ENCODE data around the gene KATNA1.
A peak's percentile ranks its signal among the peaks of the same experiment; 100 is the strongest.

KATNA1 gene

DNA sequence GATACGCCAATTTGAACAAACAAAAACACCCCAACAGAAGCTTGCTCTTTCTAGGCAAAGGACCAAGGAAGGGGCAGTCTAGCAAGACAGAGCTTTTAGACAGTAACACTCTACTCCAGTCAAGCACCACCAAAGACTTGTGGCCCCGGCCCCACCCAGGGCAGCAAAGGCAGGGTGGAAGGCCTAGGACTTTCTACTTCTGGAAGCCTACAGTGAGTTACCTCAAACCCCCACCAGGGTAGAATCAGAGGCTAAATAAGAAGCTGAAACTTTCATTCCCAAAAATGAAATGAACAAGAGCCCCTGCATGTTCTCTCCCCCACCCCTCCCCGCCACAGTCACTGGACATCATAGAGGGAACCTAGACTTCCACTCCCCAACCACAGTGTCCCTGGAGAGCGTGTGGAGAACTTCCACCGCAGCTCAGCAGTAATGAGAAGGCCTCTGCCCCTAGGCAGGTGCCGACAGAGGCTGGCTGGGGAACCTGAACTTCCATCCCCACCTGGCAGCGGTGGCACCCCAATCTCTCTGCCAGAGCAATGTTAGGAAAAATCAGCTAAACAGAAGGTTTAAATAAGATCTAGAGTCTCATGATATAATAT, 40.0 kb downstream of the KATNA1 start:
- no peak for DNase-seq

- no peak for DNase-seq
Measured at GRCh38 chr6:149600508-149600907, 48.0 kb downstream of the KATNA1 start.

- DNase-seq, result no peak
Measured at GRCh38 chr6:149593408-149593807, 55.1 kb downstream of the KATNA1 start.

GRCh38 chr6:149592983-149593382, 55.5 kb downstream of the KATNA1 start:
- no peak for DNase-seq

DNA sequence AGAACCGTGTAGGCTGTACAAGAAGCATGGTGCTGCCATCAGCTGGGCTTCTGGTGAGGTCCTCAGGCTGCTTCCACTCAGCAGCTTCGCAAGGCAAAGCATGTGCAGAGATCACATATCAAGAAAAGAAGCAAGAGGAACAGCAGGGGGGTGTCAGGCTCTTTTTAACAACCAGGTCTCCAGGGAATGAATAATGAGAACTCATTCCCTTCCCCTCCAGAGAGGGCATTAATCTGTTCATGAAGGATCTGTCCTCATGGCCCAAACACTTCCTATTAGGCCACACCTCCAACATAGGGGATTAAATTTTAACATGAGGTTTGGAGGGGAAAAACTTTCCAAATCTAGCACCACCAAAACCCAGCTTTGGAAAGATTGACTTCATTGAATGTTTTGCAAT, 62.4 kb downstream of the KATNA1 start:
- DNase-seq, result no peak

GRCh38 chr6:149581349-149581748, 67.2 kb downstream of the KATNA1 start:
- DNase-seq, result no peak

DNA sequence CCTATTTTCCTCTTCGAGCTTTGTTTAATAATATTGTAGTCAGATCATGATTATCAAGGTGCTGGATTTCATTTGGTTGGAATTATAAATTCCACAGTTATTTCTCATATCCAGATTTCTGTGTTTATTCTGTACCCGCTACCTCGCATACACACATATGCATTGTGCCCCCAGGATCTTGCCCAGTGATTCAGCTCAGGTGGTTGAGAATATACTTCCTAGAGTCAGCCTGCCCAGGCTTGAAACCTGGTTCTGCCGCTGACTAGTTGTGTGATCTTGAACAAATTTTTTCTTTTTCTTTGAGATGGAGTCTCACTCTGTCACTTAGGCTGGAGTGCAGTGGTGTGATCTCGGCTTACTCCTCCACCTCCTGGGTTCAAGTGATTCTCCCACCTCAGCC, 67.6 kb downstream of the KATNA1 start:
- no peak for DNase-seq

DNA sequence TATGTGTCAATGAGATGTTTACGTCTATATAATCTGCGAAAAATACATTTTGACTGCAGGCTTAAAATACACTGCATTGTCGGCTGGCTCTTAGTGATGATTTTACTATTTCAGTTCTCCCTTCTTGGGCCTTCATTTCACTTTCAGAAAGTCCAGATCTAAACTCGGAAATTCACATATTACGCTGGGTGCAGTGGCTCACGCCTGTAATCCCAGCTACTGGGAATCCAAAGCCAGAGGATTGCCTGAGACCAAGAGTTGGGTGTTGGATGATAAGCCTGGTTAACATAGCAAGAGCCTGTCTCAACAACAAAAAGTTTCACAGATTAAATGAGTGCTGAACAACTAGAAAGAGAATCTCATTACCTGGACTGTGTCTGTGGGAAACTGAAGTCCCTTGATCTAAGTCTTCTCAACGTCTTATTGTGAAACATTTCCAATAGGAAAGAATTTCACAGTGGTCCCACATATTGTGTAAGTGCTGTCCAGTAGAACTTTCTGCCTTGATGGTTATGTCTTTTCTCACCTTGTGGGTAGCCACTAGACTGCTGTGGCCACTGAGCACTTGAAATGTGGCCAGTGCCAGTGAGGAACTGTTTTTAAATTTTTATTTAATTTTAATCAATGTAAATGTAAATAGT, 80.4 kb downstream of the KATNA1 start:
- no peak for DNase-seq

GRCh38 chr6:149567194-149567586, 81.3 kb downstream of the KATNA1 start:
- DNase-seq, result no peak

- peak; percentile 36 for DNase-seq
Measured at GRCh38 chr6:149566410-149567193, 81.9 kb downstream of the KATNA1 start.

GRCh38 chr6:149565527-149566409, 82.7 kb downstream of the KATNA1 start, which contains the start of gene GINM1:
Gene GINM1, plus strand, starts transcription at chr6:149566375. Its CDS starts 40 bp downstream, at chr6:149566415.
- DNase-seq, result peak; percentile 94

DNA sequence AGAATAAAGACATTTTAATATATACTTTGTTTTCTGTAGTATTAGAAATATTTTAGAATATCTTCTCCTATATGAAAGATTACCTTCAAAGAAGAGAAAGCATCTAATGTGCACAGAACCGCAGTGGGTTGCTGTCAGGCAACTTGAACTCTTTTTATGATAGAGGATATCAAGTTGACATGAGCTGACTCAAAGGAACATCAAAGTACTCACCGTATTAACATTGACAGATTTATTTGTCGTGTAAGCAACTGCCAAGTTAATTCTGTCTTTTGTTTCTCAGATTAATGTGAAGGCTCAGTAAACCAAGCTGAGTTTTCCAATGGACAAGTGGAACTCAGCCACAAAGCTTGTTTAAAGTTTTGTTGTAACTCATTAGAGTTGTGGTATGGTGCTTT, 84.6 kb downstream of the KATNA1 start:
- no peak for DNase-seq

DNA sequence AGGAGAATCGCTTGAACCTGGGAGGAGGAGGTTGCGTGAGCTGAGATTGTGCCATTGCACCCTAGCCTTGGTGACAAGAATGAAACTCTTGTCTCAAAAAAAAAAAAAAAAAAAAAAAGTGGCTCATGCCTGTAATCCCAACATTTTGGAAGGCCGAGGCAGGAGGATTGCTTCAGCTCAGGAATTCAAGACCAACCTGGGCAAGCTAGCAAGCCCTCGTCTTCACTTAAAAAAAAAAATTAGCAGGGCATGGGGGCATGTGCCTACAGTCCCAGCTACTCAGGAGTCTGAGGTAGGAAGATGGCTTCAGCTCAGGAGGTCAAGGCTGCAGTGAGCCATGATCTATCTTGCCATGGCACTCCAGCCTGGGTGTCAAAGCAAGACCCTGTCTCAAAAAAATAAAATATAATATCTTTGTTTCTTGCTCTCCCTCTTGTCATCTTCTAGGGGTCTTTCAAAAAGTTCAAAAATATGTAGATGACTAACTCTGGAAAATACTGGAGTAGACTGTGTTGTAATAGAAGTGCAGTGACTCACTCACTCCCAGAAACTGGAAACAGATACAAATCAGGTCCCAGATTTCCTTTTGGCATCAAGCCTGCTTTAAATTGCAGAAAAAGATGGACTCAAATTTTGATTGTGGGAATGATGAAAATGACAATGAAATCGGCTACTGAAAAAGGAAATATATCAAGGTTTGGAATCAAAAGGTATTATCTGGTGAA, 85.1 kb downstream of the KATNA1 start:
- peak; percentile 85 for DNase-seq

- DNase-seq, result no peak
Measured at GRCh38 chr6:149560736-149561135, 87.8 kb downstream of the KATNA1 start.

DNA sequence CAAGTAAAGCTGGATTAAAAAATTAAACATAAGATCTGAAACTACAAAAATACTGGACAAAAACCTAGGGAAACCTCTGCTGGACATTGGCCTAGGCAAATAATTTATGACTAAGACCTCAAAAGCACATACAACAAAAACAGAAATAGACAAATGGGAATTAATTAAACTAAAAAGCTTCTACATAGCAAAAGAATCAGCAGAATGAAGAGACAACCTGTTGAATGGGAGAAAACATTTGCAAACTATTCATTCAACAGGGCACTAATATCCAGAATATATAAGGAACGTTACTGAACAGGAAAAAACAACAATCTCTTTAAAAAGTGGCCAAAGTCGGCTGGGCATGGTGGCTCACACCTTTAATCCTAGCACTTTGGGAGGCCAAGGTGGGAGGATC, 89.1 kb downstream of the KATNA1 start:
- no peak for DNase-seq

DNA sequence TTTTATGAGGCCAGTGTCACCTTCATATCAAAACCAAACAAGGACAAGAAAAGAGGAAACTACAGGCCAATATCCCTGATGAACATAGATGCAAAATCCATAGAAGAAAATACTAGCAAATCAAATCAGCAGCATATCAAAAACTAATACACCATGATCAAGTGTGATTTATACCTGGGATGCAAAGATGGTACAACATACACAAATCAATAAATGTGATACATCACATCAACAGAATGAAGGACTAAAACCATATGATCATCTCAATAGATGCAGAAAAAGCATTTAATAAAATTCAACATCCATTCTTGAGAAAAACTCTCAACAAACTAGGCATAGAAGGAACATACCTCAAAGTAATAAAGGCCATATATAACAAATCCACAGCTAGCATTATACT, 90.5 kb downstream of the KATNA1 start:
- no peak for DNase-seq

- DNase-seq, result no peak
Measured at GRCh38 chr6:149551920-149552319, 96.6 kb downstream of the KATNA1 start.

DNA sequence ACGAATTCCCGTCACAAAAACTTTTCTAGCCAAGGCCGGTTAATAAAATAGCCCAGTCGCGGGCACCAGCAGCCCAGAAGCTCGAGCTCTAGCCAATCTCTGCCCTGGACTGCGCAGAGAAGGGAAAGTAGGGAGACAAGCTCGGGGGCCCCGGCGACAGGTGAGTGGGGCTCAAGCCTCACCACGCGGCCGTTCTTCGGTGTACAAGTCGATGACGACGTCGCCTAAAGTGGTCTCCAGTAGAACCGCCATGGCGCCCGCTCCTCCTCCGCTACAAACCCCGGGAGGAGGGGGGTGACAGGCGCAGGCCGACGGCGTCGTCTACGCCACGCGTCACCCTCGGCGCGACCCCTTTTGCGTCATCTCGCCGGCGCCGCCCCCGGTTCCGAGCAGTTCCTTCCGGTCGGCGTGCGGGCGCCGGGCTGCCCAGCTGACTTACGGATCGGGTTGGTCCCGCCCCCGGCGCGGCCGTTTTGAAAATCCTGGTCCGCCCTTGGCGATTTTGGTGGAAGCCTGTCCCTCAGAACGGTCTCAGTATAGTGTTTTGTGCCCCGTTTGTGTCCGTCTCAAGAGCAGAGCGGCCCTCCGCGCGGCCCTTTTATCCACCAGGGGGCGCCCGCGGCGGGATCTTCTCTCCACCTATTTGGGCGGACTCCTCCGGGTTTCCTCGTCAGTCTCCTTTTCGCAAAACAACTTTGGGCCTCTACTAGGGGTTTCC, 102.6 kb downstream of the KATNA1 start, which contains the start of gene PPIL4:
Gene PPIL4 (minus strand): TSS at position 290 of the 718 bp plus-strand sequence. CDS start 38 bp downstream, at position 252.
- peak; percentile 95 for DNase-seq

GRCh38 chr6:149545258-149545753, 103.2 kb downstream of the KATNA1 start:
- peak; percentile 74 for DNase-seq
